HEK293 (cell line): ENCODE measurements around the gene SH3TC1.

Experiments
- CTCF ChIP-seq: fragments of 450-650 bp; formaldehyde crosslinking; IDR thresholded peaks from 2 replicates; pipeline ENCODE4 v1.5.1; 2016; ENCODE audit warnings: missing biosample characterization, missing genetic modification characterization
- ZNF843 ChIP-seq: fragments of 450-650 bp; formaldehyde crosslinking; IDR thresholded peaks from 2 replicates; pipeline ENCODE4 v1.5.1; 2016; ENCODE audit warnings: missing biosample characterization, missing genetic modification characterization
- ZSCAN23 ChIP-seq: fragments of 450-650 bp; formaldehyde crosslinking; IDR thresholded peaks from 2 replicates; pipeline ENCODE4 v1.5.1; 2016; ENCODE audit warnings: missing biosample characterization, missing genetic modification characterization

GRCh38 chr4:8222609-8223388, 23.7 kb downstream of the SH3TC1 start:
- TF ChIP-seq CTCF (tag by site-specific recombination): no peak
- TF ChIP-seq ZSCAN23 (tag by site-specific recombination): no peak
- TF ChIP-seq ZNF843: no peak
